ENCODE data around the gene CFDP1. TPM values are rescaled to one million over a fixed set of nuclear protein-coding genes. Genes with fewer than 3 reads are reported as not detected.

CFDP1 gene
- total RNA-seq, 1 donor from 2014 or later = 65.6 TPM

DNA sequence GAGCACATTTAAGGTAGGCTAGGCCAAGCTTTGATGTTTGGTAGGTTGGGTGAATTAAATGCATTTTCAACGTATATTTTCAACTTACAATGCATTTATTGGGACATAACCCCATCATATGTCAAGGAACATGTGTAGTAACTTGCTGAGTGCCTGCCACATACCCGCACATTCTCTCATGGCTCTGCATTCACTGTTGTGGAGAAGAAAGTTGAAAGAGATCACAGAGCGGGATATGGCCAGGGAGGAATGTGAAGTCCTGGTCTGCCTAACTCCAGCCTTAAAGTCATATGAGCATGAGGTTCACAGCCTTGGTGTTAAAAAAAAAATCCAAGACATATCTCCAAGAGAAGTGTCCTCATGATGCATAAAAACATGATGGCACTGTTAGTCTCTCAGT, 79.1 kb downstream of the CFDP1 start:
- DNase-seq (ENCODE audit: extremely low spot score, unreplicated experiment) = no peak
- no peaks in the 10 kb centered on the region for H3K27me3 Mint-ChIP-seq (ENCODE audit: unreplicated experiment)
- peaks cover 22% of the 10 kb centered on the region for H3K36me3 Mint-ChIP-seq (ENCODE audit: unreplicated experiment)
- H3K4me1 Mint-ChIP-seq (ENCODE audit: unreplicated experiment) = peaks cover 27% of the 10 kb centered on the region
- TF ChIP-seq, protein P1, sequence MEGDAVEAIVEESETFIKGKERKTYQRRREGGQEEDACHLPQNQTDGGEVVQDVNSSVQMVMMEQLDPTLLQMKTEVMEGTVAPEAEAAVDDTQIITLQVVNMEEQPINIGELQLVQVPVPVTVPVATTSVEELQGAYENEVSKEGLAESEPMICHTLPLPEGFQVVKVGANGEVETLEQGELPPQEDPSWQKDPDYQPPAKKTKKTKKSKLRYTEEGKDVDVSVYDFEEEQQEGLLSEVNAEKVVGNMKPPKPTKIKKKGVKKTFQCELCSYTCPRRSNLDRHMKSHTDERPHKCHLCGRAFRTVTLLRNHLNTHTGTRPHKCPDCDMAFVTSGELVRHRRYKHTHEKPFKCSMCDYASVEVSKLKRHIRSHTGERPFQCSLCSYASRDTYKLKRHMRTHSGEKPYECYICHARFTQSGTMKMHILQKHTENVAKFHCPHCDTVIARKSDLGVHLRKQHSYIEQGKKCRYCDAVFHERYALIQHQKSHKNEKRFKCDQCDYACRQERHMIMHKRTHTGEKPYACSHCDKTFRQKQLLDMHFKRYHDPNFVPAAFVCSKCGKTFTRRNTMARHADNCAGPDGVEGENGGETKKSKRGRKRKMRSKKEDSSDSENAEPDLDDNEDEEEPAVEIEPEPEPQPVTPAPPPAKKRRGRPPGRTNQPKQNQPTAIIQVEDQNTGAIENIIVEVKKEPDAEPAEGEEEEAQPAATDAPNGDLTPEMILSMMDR (IDR thresholded peaks at IDR 0.05) = no peak
- no peak overlapping the region for H3K27ac Mint-ChIP-seq (ENCODE audit: unreplicated experiment)
- H3K9me3 Mint-ChIP-seq (ENCODE audit: unreplicated experiment) = no peaks in the 10 kb centered on the region
- H3K4me3 Mint-ChIP-seq (ENCODE audit: unreplicated experiment) = no peak overlapping the region

DNA sequence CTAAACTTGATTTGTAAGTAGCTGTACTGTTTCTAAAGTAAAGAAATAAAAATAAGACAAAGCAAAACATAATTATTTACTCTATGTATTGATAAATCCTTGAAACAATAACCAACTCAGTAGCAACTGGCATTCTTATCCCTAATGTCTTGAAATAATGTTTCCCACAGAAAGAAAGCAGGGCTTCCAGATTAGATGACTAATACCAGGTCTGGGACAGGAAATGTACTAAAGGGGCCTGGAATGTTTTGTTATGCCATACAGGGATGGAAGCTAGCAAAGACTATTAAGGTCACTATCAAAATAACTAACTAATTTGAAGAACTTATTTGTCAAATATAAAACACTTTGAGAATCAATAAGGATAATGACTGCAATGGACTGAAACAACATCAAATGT, 82.1 kb downstream of the CFDP1 start:
- DNase-seq (ENCODE audit: extremely low spot score, unreplicated experiment) = no peak
- TF ChIP-seq, protein P1 (IDR thresholded peaks at IDR 0.05) = no peak
- Mint-ChIP-seq H3K4me1 (ENCODE audit: unreplicated experiment) (peaks cover 31% of the 10 kb centered on the region), H3K36me3 (ENCODE audit: unreplicated experiment) (peaks cover 24% of the 10 kb centered on the region), H3K4me3 (ENCODE audit: unreplicated experiment) (no peak overlapping the region), H3K27me3 (ENCODE audit: unreplicated experiment) (no peaks in the 10 kb centered on the region), H3K27ac (ENCODE audit: unreplicated experiment) (peak overlapping the region; percentile 88), H3K9me3 (ENCODE audit: unreplicated experiment) (no peaks in the 10 kb centered on the region)

DNA sequence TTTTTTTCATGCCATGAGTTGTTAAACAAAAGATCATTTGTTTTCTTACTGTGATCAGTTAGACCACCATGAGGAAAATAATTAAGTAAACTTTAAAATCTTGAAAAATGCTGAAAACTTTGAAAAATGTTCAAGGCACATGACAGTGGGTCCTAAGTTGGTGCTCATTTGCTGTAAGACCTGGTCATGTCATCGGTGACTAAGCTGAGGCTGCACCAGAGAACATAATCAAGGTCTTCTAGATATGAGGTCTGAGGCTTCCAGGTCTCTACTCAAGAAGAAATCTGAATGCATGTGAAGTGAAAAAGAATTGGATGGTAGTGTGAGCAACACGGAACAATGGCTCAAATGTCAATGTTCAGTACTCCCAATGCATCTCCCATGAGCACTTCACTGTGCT, 87.6 kb downstream of the CFDP1 start:
- TF ChIP-seq, protein P1 (IDR thresholded peaks at IDR 0.05) = no peak
- no peak for DNase-seq (ENCODE audit: extremely low spot score, unreplicated experiment)
- Mint-ChIP-seq H3K27me3 (ENCODE audit: unreplicated experiment) (no peaks in the 10 kb centered on the region), H3K4me1 (ENCODE audit: unreplicated experiment) (peaks cover 48% of the 10 kb centered on the region), H3K4me3 (ENCODE audit: unreplicated experiment) (no peak overlapping the region), H3K27ac (ENCODE audit: unreplicated experiment) (no peak overlapping the region), H3K9me3 (ENCODE audit: unreplicated experiment) (no peaks in the 10 kb centered on the region), H3K36me3 (ENCODE audit: unreplicated experiment) (peaks cover 14% of the 10 kb centered on the region)

DNA sequence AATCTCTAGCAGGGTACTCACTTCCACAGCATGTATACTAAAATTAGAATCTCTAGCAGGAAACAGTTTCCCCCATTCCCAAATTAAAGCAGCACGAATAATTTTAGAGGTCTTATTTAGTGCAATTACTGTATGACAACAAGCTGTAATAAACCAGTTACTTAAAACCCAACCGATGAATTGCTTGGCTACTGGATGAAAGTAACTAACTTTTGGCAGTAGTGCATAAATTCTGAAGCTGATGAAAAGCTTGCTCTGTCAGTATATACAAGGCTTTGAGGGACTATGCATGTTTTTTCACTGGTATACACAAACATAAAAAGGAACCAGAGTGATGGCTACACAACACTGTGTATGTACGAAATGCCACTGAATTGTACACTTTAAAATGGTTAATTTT, 89.4 kb downstream of the CFDP1 start:
- H3K27ac Mint-ChIP-seq (ENCODE audit: unreplicated experiment) = no peak overlapping the region
- H3K4me1 Mint-ChIP-seq (ENCODE audit: unreplicated experiment) = peaks cover 49% of the 10 kb centered on the region
- no peaks in the 10 kb centered on the region for H3K9me3 Mint-ChIP-seq (ENCODE audit: unreplicated experiment)
- DNase-seq (ENCODE audit: extremely low spot score, unreplicated experiment) = no peak
- H3K36me3 Mint-ChIP-seq (ENCODE audit: unreplicated experiment) = peaks cover 16% of the 10 kb centered on the region
- no peak overlapping the region for H3K4me3 Mint-ChIP-seq (ENCODE audit: unreplicated experiment)
- TF ChIP-seq, protein P1 (IDR thresholded peaks at IDR 0.05) = no peak
- H3K27me3 Mint-ChIP-seq (ENCODE audit: unreplicated experiment) = no peaks in the 10 kb centered on the region

DNA sequence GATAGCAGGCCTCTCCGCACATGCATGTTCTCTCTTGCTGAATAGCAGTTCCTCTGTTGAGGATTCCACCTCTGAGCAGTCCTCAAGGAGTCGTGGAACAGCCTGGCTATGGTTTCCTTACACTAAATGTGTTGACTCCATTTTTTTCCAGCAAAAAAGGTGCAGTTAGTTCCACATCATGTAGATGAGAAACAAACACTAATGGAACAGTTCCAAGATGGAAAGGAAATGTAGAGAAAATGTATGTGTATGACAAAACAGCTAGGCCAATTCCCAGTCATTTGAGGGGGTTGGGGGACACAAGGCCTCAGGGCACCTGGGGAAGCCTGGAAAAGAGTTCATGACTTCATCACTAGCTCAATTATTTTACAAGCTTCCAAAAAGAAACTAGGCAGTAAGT, 90.0 kb downstream of the CFDP1 start:
- Mint-ChIP-seq H3K4me1 (ENCODE audit: unreplicated experiment) (peaks cover 45% of the 10 kb centered on the region), H3K9me3 (ENCODE audit: unreplicated experiment) (no peaks in the 10 kb centered on the region)

More for the DNA sequence above, 90.0 kb downstream of the CFDP1 start:
- Mint-ChIP-seq H3K27ac (ENCODE audit: unreplicated experiment) (peak overlapping the region; percentile 90), H3K27me3 (ENCODE audit: unreplicated experiment) (no peaks in the 10 kb centered on the region), H3K4me3 (ENCODE audit: unreplicated experiment) (no peak overlapping the region), H3K36me3 (ENCODE audit: unreplicated experiment) (peaks cover 17% of the 10 kb centered on the region)
- DNase-seq (ENCODE audit: extremely low spot score, unreplicated experiment) = no peak
- TF ChIP-seq, protein P1 (IDR thresholded peaks at IDR 0.05) = no peak

Data from osteocyte (in vitro differentiated cells).